Activated CD8-positive, alpha-beta memory T cell treated with anti-CD3 and anti-CD28 coated beads for 24 hours (primary cell): Measurements from ENCODE around the gene NMBR.
"Not testable (repeated sequence)": the region's sequence is repeated elsewhere in the genome, so short reads cannot be mapped to it uniquely, and the experiment has no call there.

Source experiments
- DNase-seq: peaks from one replicate; pipeline ENCODE4 v3.0.0-alpha.2; 2020

The NMBR gene

DNA sequence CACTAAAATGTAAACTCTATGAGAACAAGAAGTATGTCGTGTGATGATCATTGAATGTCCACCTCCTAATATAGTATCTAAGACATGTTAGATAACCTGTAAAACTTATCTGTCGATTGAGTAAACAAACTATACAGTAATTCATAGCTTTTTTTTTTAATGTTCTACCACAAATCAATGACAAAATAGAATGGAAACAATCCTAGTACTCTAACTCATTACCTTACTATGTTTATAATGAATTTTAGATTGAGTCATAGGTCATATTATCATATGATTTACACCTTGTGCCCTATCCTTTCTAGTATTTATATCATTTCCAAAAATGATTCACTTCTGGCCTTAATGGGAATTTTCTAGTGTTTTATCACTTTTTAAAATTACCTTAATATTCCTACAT lies 6.3 kb upstream of the NMBR start:
- no peak for DNase-seq

DNA sequence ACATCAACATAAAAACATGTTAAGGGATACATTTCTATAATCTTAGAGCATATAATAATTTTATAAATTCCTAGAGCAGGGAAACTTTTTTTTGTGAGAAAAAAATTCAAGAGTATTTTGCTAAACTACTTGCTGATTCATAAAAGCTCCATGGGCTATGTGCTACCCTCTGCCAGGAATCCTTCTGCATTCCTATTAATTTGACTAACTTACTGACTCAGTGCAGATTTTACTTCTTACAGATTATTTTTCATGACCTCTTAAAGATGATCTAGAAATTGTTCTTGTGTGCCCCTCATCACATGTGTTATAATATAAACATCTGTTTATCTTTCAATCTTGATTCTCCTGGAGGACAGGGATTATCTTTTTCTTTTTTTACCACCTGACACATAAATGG lies 5.8 kb upstream of the NMBR start:
- no peak for DNase-seq

DNA sequence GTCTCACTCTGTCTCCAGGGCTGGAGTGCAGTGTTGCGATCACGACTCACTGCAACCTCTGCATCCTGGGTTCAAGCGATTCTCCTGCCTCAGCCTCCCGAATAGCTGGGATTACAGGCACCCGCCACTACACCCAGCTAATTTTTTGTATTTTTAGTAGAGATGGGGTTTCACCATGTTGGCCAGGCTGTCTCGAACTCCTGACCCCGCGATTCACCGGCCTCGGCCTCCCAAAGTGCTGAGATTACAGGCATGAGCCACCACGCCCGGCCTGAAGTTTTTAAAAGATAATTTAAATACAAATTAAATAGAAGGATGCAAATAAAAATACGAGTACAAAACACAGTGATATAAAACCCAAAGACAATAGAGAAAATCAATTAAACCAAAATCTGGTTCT lies 5.4 kb downstream of the NMBR start:
- DNase-seq, result not testable (repeated sequence)

DNA sequence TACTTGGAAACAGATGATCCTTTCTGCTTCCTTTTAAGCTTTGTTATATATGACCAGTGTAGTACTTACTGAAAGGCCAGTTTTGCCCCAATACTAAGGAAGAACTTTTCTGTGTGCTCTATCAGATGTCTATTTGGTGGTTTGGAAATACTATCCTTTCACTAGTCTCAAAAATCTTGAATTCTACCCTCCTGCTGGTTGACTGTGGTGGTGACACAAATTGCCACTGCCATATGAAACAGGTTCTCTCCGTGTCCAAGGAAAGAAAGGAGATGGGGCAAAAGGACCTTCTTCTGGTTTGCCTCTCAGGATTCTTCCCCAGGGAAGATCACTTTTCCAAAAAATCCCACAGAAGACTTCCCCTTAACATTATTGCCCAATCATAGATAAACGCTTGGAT lies 8.0 kb downstream of the NMBR start:
- no peak for DNase-seq

DNA sequence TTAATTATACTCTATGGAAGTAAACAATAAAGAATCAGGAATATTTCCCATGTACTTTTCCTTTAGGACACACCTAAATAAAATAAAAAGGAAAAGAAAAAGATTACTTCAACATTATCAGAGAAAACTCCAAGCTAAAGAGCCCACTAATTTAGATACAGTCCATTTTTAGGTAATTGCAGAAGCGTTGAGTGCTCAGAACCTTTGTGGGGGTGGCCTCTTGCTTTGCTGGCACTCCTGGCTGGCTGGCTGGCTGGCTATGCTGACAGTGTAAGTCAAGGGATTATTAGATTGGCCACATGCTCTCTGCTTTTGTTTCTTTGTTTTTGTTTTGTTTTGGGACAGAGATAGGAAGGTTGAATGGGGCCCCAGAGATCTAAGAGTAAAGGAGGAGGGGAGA lies 14.3 kb downstream of the NMBR start, which contains the start of gene GJE1:
TSS of gene GJE1 (plus strand) at position 301 of the 400 bp plus-strand sequence. CDS start 234 bp downstream, outside the sequence.
- no peak for DNase-seq

DNA sequence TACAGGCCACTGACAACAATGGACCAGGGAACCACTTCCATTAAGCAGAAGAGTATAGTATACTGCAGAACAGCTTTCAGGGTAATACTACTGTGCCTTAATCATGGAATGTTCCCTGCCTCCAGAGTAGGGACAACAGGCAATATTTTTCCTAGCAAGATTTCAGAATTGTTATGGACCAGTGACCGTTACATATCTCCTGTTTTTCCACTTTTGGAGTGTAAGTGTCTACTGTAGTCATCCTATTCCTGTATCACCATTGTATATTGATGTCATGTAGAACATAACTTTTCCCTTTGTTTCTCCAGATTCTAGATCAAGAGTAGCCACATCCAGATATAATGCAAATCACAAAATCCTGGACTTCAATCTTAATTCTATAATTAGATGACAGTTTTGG lies 16.1 kb downstream of the NMBR start:
- DNase-seq, result no peak

DNA sequence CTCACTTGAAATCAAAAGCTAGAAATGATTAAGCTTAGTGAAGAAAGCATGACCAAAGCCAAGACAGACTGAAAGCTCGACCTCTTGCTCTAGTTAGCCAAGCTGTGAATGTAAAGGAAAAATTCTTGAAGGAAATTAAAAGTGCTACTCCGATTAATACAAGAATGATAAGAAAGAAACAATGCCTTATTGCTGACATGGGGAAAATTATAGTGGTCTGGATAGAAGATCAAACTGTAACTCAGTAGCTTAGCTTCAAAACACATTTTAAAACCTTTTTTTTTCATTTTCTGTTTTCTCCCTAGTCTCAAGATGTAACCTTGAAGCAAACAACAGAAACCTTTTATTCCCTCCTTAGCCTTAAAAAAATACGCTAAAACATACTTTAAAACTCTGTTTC lies 25.6 kb downstream of the NMBR start:
- DNase-seq, result no peak

DNA sequence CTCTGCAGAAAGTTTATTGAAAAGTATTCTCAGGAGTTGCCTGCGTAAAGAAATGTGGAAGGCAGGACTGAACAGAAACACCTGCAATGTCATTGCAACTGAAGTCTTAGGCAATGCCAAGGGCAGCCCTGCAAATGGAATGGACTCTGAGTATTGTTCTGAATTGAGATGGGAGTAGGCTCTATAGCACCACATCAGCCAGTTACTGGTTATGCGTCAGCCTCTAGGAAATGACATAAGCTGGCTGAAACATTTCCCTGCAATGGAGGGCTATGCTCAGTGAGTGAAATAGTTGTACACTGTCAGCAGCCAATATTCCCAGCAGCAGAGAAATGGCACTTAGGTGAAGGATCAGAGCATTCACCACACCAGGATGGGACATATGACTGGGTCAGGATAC lies 28.0 kb downstream of the NMBR start:
- DNase-seq, result no peak

DNA sequence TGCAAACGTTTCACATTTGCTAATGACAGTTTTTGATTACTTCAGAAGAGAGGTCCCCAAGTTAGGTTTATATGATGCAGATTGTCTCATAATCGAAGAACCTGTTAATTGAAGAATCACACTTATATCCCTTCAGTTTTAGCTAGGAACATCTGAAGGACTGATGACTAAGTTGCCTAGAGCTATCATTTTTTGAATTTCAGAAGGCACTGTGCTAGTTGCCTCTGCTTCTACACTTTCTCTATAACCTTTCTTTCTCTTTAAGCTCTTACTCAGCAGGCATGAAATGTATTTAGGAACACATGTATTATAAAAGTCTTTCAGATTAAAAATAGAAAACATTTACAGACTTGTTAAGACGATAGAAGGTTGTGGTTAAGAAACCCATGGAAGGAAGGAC lies 28.6 kb downstream of the NMBR start:
- no peak for DNase-seq

DNA sequence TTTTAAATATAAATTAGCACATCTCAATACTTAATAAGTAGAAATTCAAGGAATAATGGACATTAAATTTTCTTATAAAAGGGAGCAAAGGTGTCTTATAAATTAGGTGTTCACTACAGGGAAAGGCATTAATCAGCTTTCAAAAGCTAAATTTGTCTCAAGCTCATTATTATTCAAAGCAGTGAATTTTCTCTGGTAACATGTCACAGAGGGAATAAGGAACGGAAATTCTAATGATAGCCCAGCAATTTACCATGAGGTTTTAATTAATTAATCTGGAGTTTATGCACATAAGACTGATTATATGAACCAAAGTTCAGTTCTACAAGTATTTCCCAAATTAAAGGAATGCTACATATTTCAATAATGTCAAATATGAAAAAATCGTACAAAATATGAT lies 29.6 kb downstream of the NMBR start:
- no peak for DNase-seq

DNA sequence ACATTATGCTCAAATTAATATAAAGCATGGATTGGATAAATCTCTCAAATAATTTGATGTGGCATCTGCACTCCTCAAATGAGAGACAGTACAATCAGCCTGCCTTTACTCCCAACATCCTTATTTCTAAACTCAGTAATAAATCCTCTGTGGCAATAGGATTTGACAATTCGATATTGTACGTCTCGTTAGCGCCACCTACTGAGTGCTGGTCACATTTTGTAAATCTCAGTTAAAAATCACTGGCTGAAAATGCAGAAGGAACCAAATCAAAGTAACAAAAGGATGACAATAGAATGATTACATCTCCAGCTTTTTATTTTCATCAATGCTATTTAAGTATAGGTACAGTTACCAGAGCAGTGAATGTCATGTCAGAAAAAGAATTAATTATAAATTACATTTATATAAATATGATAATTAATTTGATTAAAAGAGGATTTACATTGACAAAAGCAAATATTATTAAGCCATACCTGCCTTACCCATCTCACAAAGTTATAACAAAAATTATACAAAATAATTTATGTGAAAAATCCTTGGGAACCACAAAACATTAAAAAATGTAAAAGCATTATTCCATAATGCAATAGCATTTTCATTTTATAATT lies 34.4 kb downstream of the NMBR start:
- DNase-seq, result peak; percentile 83

DNA sequence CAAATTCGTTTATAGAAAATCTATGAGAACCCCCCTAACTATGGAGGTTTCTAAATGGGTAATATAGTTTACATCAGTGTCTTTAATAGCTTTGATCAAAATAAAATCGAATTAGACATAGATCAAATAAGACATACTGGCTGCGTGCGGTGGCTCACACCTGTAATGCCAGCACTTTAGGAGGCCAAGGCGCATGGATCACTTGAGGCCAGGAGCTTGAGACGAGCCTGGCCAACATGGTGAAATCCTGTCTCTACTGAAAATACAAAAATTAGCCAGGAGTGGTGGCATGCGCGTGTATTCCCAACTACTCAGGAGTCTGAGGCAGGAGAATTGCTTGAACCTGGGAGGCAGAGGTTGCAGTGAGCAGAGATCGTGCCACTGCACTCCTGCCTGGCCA lies 36.1 kb downstream of the NMBR start:
- not testable (repeated sequence) for DNase-seq

DNA sequence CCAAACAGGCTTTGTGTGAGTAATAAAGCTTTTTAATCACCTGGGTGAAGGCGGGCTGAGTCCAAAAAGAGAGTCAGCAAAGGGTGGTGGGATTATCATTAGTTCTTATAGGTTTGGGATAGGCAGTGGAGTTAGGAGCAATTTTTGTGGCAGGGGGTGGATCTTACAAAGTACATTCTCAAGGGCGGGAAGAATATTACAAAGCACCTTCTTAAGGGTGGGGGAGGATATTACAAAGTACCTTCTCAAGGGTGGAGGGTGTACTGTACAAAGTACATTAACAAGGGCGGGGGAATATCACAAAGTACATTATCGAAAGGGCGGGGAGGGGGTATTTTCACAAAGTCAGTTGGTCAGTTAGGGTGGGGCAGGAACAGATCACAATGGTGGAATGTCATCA lies 42.1 kb downstream of the NMBR start:
- not testable (repeated sequence) for DNase-seq

DNA sequence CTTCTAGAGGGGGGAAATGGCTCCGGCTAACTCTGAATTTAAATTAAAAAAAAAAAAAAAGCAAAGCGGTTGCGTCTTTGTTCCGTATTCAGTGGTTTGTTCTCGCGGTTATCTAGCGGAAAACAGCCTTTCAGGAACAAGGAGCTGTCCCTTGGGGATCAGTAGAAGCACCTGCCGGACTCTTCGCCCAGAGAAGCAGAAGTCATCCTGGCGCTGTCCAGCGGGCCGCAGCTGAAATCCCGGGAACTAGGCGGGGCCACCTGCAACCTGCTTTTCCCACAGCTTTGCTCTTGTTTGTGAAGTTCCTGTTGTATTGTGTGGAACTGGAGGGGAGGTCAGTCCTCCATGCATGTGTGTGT lies 58.1 kb downstream of the NMBR start:
- DNase-seq, result no peak

DNA sequence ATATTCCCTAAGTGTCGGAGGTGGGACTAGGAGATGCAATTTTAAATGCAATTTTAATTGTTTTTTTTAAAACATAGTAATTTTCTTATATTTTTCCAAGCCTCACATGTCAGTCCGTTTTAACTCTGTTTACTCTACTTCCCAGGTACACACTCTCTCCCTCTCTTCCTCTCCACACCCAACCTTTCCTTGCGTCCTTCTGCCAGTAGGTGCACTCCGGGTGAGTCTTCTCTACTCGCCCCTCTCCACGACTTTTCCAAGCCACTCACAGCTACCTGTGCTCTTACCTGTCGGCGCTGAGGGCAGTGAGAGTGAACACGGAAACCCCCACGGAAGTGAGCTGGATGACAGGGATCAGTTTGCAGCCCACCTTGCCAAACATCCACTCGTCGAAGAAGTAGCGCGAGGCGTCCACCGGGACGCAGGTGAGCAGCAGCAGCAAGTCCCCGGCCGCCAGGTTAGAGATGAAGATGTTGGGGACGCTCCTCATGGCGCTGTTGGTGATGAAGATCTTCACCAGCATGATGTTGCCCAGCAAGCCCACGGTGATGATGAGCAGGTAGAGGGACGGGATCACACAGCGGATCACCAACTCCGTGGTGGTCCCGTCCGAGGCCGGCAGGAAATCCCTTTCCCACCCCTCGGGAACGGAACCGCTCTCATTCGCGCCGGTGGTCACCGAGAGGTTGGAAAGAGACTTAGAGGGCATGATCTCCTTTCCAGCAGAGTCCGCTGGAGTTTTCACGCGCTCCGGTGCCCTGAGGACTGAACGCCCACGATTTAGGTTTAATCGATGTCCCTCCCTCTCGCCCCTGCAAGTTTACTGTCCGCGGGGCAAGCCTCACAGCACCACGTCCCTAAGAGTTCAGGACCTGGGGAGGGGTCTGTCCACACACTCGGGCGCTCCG lies 58.7 kb downstream of the NMBR start:
- DNase-seq, result no peak

DNA sequence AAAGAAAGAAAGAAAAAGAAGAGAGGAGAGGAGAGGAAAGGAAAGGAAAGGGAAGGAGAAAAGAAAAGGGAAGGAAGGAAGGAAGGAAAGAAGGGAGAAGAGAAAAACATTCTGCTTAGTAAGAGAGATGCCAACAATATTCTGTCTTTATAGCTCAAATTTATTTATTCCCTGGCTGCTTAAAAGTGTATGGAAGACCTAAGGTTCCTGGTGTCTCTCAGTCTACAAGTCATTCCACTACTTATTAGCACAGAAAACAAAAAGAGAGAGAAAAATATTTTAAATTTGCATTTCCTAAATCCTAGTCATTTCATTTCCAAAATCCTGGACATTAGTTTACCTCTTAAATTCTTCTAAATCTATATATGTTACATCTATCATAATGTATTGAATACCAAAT lies 67.8 kb downstream of the NMBR start:
- DNase-seq, result no peak

DNA sequence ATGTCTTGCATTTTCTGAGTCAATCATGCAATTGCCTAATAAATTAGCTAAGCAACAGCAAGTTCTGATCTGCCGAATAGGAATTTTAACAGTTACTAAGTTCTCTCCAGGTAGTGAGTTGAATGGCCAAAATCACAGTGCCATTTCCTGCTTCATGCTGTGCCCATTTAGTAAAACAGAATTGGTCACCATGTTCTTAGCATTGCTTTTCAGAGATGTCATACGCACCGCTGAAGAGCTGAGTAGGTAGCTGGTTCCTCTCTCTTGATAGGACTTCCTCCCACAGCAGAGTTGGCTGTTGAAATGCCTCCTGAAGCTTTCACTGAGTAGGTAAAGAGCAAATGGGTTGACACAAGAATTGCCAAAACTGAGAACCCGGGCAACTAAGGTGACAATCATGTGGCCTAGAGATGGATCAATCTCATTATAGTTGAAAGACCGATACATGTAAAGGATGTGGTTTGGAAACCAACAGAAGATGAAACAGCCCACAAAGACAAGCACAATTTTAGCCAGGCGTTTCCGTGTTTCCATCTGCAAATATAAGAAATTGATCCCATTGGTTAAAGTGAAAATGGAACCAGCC lies 71.3 kb downstream of the NMBR start:
- DNase-seq, result no peak

DNA sequence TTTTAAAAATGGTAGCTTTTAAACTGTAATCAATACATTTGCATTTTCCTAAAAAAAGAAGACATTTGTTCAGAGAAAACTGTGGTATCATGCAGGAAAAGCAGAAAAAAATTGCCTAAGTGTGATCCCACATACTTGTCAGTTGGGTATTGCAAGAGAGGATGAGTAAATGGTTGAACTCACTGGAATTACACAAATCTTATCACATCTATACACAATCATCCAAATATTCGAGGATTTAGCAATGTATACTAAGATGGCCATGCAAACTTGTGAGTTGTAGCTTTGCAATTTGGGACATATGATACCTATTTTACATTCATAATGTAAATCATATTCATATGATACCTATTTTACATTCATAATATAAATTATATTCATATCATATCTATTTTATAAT lies 72.4 kb downstream of the NMBR start:
- DNase-seq, result no peak

DNA sequence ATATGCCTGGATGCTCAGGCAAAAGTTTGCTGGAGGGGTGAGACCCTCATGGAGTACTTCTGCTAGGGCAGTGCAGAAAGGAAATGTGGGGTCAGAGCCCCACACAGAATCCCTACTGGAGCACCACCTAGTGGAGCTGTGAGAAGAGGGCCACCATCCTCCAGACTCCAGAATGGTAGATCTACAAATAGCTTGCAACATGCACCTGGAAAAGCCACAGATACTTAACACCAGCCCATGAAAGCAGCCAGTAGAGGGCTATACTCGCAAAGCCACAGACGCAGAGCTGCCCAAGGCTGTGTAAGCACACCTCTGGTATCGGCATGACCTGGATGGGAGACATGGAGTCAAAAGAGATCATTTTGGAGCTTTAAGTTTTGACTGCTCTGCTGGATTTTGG lies 74.9 kb downstream of the NMBR start:
- no peak for DNase-seq

DNA sequence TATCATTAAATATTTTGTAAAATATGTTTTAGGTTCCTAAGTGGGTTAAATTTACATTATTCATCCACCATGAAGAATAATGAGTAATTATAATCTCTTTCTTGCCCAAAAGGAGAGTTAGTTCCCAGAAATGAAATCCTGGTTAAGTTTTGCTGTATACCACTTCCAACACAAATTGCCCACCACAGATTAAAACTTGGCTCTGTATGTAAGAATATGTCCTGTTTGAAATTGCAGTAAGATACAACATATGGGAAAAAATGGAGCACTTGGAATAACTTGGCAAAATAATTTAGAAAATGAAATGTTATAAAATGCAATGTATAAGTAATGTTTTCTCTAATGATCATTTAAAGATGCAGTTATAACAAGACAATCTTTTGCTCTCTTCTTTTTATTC lies 78.5 kb downstream of the NMBR start:
- no peak for DNase-seq

DNA sequence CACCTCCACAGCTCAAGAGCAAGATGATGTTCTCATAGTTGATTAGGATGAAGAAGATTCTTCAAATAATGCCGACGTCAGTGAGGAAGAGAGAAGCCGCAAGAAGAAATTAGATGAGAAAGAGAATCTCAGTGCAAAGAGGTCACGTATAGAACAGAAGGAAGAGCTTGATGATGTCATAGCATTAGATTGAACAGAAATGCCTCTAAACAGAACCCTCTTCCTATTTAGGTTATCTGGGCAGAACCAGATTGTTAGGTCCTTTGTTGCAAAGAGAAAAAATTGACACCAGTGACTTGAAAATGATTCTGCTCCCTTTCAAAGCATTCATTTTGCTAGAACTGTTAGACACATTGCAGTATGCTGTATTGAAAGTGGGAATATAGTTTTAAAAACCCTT lies 84.1 kb downstream of the NMBR start:
- DNase-seq, result not testable (repeated sequence)

DNA sequence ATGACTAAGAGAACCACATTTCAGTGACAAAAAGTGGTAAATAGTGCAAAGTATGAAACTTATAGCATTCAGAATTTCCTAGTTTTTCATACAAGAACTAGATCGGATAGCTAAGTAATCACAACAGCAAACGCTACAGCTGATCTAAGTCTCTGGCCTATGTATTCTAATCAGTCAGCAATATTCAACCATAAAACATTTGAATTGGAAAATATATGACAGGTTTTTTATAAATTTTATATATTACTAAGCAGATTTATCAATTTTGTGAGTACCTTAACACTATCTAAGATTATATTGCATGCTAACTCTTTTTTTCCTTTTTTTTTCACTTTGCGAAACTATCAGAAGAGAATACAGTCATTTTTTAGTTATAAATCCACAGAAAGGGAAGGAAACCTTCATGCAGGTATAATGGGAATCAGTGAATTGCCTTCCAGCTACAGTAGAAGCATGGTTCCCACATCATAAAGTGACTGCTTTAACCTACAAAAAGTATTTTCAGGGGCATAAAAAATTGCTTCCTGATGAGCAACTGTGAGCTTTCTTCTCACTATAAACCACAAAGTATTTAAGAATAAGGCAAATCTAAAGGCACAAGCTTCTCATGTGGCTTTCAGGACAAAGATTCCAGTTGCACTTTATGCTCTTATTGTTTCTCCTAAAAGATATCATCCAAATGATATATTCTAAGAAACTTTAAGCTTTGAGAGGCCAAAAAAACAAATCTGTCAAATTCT lies 88.2 kb downstream of the NMBR start:
- DNase-seq, result no peak

DNA sequence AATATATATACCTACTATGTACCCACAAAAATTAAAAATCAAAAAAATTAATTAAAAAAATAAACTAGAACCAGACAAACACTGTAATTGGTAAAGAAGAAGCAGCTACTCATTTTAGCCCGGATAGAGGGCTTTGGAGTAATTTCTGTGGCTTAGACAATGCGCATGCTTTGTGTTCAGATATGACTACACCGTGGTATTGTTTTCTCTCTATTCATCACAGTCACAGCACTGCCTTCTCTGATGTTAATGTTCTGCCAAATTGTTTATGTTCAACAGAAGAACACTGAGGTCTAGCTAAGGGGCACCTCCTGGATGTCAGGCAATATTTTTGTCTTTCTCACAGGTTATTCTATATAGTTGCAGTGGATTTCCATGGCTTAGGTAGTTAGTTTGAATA lies 91.7 kb downstream of the NMBR start:
- no peak for DNase-seq

DNA sequence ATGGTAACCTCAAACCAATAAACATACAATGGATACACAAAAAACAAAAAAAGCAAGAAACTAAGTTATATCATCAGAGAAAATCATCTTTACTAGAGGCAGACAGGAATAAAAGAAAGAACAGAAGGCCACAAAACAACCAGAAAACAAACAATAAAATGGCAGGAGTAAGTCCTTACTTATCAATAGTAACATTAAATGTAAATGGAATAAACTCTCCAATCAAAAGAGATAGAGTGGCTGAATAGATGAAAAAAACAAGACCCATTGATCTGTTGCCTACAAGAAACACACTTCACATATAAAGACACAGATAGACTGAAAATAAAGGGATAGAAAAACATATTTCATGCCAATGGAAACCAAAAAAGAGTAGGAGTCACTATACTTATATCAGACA lies 95.5 kb downstream of the NMBR start:
- no peak for DNase-seq
